HEK293 (cell line): Measurements from ENCODE around the gene OR13G1.
"Not testable (repeated sequence)": the region's sequence is repeated elsewhere in the genome, so short reads cannot be mapped to it uniquely, and the experiment has no call there.

Experiments
- CTCF ChIA-PET: fragments of 350-600 bp; formaldehyde crosslinking; extraction: SDS; loops from one replicate; lab custom pipeline; 2021; ENCODE audit warnings: antibody characterized with exemption; lab: Yijun Ruan, JAX
- POLR2A ChIA-PET: fragments of 300-600 bp; formaldehyde crosslinking; extraction: SDS; loops from one replicate; lab custom pipeline; 2020; ENCODE audit warnings: antibody characterized with exemption, inconsistent platforms; lab: Yijun Ruan, JAX
- H3K27ac ChIP-seq: fragments of 200-500 bp; sonication (Bioruptor generic); 2 replicates; pipeline ENCODE4 v1.5.1; 2014; ENCODE audit warnings: low read depth, low read length, control low read depth, inconsistent platforms; ENCODE audit errors: extremely low read depth
- H3K36me3 ChIP-seq, 2 experiments: fragments of 200-500 bp in 1 of 2; sonication (Bioruptor generic) in 1 of 2; 1 replicate in 1 of 2; 2 replicates in 1 of 2; pipeline ENCODE4 v1.5.1; 2014 to 2017; ENCODE audit warnings: inconsistent platforms in 2 of 2, low read length in 2 of 2; ENCODE audit not compliant: control insufficient read depth in 2 of 2, insufficient read depth in 1 of 2
- H3K4me1 ChIP-seq: fragments of 200-500 bp; sonication (Bioruptor generic); 2 replicates; pipeline ENCODE4 v1.5.1; 2014; ENCODE audit warnings: mild to moderate bottlenecking, low read length, inconsistent platforms; ENCODE audit not compliant: control insufficient read depth, insufficient read depth
- H3K4me3 ChIP-seq: 2 replicates; pipeline ENCODE4 v1.5.1; 2011; ENCODE audit warnings: low read depth, mild to moderate bottlenecking, control low read depth, low read length, moderate library complexity
- H3K9me3 ChIP-seq: fragments of 200-500 bp; sonication (Bioruptor generic); 2 replicates; pipeline ENCODE4 v1.5.1; 2014; ENCODE audit warnings: low read depth, low read length, inconsistent platforms; ENCODE audit not compliant: control insufficient read depth, insufficient read depth
- GLI4 ChIP-seq: fragments of 450-650 bp; formaldehyde crosslinking; IDR thresholded peaks from 2 replicates; pipeline ENCODE4 v1.5.1; 2016; ENCODE audit warnings: missing biosample characterization, missing genetic modification characterization
- KLF8 ChIP-seq: fragments of 450-650 bp; formaldehyde crosslinking; IDR thresholded peaks from 2 replicates; pipeline ENCODE4 v1.5.1; 2016; ENCODE audit warnings: missing biosample characterization, missing genetic modification characterization
- ZBTB17 ChIP-seq: fragments of 450-650 bp; formaldehyde crosslinking; IDR thresholded peaks from 2 replicates; pipeline ENCODE4 v1.5.1; 2016; ENCODE audit warnings: missing biosample characterization, missing genetic modification characterization
- ZBTB8A ChIP-seq: fragments of 450-650 bp; formaldehyde crosslinking; IDR thresholded peaks from 2 replicates; pipeline ENCODE4 v1.5.1; 2016; ENCODE audit warnings: missing biosample characterization, missing genetic modification characterization
- ZNF174 ChIP-seq: fragments of 450-650 bp; formaldehyde crosslinking; IDR thresholded peaks from 2 replicates; pipeline ENCODE4 v1.5.0; 2017; ENCODE audit warnings: missing biosample characterization, mild to moderate bottlenecking, missing genetic modification characterization
- ZNF529 ChIP-seq: fragments of 450-650 bp; formaldehyde crosslinking; IDR thresholded peaks from 2 replicates; pipeline ENCODE4 v1.5.1; 2017; ENCODE audit warnings: missing genetic modification characterization, missing biosample characterization; ENCODE audit not compliant: insufficient replicate concordance
- ZNF626 ChIP-seq: fragments of 450-650 bp; sonication (Bioruptor Pico); formaldehyde crosslinking; IDR thresholded peaks from 2 replicates; pipeline ENCODE4 v1.5.1; 2018; ENCODE audit warnings: missing biosample characterization, missing genetic modification characterization, inconsistent platforms
- ZNF776 ChIP-seq: fragments of 450-650 bp; formaldehyde crosslinking; IDR thresholded peaks from 2 replicates; pipeline ENCODE4 v1.5.0; 2017; ENCODE audit warnings: missing biosample characterization, missing genetic modification characterization, borderline replicate concordance
- TF ChIP-seq, protein P1 (sequence below): fragments of 450-650 bp; formaldehyde crosslinking; IDR thresholded peaks from 2 replicates; pipeline ENCODE4 v1.5.1; 2016; ENCODE audit warnings: missing biosample characterization, missing genetic modification characterization, borderline replicate concordance
- TF ChIP-seq, protein P2 (sequence below): fragments of 450-650 bp; formaldehyde crosslinking; IDR thresholded peaks from 2 replicates; pipeline ENCODE4 v1.5.1; 2016; ENCODE audit warnings: missing biosample characterization, missing genetic modification characterization, low read depth
- TF ChIP-seq, protein P3 (sequence below): fragments of 450-650 bp; formaldehyde crosslinking; IDR thresholded peaks from 2 replicates; pipeline ENCODE4 v1.5.0; 2017; ENCODE audit warnings: missing biosample characterization, missing genetic modification characterization, borderline replicate concordance
- TF ChIP-seq, protein P4 (sequence below): fragments of 450-650 bp; formaldehyde crosslinking; IDR thresholded peaks from 2 replicates; pipeline ENCODE4 v1.5.1; 2016; ENCODE audit warnings: missing biosample characterization, missing genetic modification characterization
- TF ChIP-seq, protein P5 (sequence below): fragments of 450-650 bp; formaldehyde crosslinking; IDR thresholded peaks from 2 replicates; pipeline ENCODE4 v1.5.1; 2017; ENCODE audit warnings: missing biosample characterization, missing genetic modification characterization

Gene OR13G1

DNA sequence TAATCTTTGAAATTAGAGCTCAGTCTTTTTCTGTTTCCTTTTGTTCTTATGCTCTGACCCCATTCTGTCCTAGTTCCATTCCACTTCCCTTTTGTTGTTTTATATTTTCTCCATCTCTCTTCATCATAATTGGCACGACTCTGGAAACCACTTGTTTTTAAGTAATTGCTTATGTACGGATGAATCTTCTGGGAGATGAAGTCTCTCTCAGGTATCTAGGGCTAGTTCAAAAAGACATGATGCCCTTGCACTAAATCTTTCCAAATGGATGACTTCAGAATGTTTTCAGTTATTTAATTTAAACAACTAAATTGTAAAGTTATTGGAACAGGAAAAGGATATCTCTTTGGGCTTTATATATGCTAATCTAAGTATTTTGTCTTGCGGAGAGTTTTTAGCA is 37.0 kb upstream of the OR13G1 start, which contains the start of gene OR6F1 (continued):
- TF ChIP-seq, protein P1, sequence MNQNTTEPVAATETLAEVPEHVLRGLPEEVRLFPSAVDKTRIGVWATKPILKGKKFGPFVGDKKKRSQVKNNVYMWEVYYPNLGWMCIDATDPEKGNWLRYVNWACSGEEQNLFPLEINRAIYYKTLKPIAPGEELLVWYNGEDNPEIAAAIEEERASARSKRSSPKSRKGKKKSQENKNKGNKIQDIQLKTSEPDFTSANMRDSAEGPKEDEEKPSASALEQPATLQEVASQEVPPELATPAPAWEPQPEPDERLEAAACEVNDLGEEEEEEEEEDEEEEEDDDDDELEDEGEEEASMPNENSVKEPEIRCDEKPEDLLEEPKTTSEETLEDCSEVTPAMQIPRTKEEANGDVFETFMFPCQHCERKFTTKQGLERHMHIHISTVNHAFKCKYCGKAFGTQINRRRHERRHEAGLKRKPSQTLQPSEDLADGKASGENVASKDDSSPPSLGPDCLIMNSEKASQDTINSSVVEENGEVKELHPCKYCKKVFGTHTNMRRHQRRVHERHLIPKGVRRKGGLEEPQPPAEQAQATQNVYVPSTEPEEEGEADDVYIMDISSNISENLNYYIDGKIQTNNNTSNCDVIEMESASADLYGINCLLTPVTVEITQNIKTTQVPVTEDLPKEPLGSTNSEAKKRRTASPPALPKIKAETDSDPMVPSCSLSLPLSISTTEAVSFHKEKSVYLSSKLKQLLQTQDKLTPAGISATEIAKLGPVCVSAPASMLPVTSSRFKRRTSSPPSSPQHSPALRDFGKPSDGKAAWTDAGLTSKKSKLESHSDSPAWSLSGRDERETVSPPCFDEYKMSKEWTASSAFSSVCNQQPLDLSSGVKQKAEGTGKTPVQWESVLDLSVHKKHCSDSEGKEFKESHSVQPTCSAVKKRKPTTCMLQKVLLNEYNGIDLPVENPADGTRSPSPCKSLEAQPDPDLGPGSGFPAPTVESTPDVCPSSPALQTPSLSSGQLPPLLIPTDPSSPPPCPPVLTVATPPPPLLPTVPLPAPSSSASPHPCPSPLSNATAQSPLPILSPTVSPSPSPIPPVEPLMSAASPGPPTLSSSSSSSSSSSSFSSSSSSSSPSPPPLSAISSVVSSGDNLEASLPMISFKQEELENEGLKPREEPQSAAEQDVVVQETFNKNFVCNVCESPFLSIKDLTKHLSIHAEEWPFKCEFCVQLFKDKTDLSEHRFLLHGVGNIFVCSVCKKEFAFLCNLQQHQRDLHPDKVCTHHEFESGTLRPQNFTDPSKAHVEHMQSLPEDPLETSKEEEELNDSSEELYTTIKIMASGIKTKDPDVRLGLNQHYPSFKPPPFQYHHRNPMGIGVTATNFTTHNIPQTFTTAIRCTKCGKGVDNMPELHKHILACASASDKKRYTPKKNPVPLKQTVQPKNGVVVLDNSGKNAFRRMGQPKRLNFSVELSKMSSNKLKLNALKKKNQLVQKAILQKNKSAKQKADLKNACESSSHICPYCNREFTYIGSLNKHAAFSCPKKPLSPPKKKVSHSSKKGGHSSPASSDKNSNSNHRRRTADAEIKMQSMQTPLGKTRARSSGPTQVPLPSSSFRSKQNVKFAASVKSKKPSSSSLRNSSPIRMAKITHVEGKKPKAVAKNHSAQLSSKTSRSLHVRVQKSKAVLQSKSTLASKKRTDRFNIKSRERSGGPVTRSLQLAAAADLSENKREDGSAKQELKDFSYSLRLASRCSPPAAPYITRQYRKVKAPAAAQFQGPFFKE, result no peak
- TF ChIP-seq ZBTB8A (tag by site-specific recombination) (no peak), ZNF174 (tag by site-specific recombination) (no peak)

DNA sequence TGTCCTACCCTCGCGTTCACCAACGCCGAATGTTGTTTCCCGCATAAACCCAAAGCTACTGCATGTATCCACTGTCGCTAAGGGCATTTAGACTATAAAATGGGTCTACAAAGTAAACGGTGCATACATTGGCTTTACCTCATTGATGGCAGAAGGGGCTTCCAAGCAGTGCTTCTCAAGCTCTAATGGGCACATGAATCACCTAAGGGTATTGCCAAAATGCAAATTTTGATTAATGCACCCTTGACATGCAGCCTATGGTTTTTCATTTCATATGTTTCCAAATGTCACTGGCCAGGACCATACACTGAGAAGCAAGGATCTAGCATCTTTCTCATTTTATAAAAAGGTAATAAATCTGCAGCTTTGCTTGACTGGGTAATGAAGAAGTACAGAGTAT is 34.2 kb upstream of the OR13G1 start:
- Histone ChIP-seq H3K4me3 (no peak overlapping the region), H3K36me3 (no peaks in the 10 kb centered on the region), H3K27ac (no peak overlapping the region), H3K4me1 (no peaks in the 10 kb centered on the region), H3K9me3 (no peaks in the 10 kb centered on the region)
- POLR2A ChIA-PET, result no interaction called here
- CTCF ChIA-PET, result no interaction called here
- TF ChIP-seq ZBTB17 (tag by site-specific recombination), result no peak
- TF ChIP-seq, protein P2, sequence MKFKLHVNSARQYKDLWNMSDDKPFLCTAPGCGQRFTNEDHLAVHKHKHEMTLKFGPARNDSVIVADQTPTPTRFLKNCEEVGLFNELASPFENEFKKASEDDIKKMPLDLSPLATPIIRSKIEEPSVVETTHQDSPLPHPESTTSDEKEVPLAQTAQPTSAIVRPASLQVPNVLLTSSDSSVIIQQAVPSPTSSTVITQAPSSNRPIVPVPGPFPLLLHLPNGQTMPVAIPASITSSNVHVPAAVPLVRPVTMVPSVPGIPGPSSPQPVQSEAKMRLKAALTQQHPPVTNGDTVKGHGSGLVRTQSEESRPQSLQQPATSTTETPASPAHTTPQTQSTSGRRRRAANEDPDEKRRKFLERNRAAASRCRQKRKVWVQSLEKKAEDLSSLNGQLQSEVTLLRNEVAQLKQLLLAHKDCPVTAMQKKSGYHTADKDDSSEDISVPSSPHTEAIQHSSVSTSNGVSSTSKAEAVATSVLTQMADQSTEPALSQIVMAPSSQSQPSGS (tag by site-specific recombination), result no peak
- TF ChIP-seq ZNF626, result no peak
- TF ChIP-seq, protein P3, sequence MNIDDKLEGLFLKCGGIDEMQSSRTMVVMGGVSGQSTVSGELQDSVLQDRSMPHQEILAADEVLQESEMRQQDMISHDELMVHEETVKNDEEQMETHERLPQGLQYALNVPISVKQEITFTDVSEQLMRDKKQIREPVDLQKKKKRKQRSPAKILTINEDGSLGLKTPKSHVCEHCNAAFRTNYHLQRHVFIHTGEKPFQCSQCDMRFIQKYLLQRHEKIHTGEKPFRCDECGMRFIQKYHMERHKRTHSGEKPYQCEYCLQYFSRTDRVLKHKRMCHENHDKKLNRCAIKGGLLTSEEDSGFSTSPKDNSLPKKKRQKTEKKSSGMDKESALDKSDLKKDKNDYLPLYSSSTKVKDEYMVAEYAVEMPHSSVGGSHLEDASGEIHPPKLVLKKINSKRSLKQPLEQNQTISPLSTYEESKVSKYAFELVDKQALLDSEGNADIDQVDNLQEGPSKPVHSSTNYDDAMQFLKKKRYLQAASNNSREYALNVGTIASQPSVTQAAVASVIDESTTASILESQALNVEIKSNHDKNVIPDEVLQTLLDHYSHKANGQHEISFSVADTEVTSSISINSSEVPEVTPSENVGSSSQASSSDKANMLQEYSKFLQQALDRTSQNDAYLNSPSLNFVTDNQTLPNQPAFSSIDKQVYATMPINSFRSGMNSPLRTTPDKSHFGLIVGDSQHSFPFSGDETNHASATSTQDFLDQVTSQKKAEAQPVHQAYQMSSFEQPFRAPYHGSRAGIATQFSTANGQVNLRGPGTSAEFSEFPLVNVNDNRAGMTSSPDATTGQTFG (tag by site-specific recombination), result no peak
- TF ChIP-seq, protein P4, sequence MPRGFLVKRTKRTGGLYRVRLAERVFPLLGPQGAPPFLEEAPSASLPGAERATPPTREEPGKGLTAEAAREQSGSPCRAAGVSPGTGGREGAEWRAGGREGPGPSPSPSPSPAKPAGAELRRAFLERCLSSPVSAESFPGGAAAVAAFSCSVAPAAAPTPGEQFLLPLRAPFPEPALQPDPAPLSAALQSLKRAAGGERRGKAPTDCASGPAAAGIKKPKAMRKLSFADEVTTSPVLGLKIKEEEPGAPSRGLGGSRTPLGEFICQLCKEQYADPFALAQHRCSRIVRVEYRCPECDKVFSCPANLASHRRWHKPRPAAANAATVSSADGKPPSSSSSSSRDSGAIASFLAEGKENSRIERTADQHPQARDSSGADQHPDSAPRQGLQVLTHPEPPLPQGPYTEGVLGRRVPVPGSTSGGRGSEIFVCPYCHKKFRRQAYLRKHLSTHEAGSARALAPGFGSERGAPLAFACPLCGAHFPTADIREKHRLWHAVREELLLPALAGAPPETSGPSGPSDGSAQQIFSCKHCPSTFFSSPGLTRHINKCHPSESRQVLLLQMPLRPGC (tag by site-specific recombination), result no peak
- no peak for TF ChIP-seq KLF8
- no peak for TF ChIP-seq ZNF776
- TF ChIP-seq ZNF529 (tag by site-specific recombination), result no peak
- TF ChIP-seq, protein P5, sequence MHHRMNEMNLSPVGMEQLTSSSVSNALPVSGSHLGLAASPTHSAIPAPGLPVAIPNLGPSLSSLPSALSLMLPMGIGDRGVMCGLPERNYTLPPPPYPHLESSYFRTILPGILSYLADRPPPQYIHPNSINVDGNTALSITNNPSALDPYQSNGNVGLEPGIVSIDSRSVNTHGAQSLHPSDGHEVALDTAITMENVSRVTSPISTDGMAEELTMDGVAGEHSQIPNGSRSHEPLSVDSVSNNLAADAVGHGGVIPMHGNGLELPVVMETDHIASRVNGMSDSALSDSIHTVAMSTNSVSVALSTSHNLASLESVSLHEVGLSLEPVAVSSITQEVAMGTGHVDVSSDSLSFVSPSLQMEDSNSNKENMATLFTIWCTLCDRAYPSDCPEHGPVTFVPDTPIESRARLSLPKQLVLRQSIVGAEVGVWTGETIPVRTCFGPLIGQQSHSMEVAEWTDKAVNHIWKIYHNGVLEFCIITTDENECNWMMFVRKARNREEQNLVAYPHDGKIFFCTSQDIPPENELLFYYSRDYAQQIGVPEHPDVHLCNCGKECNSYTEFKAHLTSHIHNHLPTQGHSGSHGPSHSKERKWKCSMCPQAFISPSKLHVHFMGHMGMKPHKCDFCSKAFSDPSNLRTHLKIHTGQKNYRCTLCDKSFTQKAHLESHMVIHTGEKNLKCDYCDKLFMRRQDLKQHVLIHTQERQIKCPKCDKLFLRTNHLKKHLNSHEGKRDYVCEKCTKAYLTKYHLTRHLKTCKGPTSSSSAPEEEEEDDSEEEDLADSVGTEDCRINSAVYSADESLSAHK, result no peak
- no peak for TF ChIP-seq GLI4

DNA sequence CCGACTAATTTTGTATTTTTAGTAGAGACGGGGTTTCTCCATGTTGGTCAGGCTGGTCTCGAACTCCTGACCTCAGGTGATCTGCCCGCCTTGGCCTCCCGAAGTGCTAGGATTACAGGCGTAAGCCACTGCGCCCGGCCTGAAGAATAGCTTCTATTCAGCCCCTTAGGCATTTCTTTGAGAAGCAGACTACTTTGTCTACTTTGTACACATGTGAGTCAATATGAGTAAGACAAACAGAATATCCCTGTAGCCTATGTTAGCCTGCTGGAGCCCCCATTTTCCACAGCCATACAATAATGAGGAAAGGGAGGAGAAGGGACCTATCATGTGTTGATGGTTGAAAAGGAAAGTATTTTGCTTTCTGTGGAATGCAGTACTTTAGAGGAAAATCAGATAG is 31.1 kb upstream of the OR13G1 start:
- H3K4me1 ChIP-seq, CTCF ChIA-PET, H3K9me3 ChIP-seq, H3K36me3 ChIP-seq, POLR2A ChIA-PET, H3K4me3 ChIP-seq, H3K27ac ChIP-seq: not testable (repeated sequence)
